ENCODE data around the gene KNDC1. TPM values are rescaled to one million over a fixed set of nuclear protein-coding genes. Genes with fewer than 3 reads are reported as not detected.

Gene KNDC1
- total RNA-seq, 2 donors from 2014 or later, result 6.5 to 9.6 TPM

DNA sequence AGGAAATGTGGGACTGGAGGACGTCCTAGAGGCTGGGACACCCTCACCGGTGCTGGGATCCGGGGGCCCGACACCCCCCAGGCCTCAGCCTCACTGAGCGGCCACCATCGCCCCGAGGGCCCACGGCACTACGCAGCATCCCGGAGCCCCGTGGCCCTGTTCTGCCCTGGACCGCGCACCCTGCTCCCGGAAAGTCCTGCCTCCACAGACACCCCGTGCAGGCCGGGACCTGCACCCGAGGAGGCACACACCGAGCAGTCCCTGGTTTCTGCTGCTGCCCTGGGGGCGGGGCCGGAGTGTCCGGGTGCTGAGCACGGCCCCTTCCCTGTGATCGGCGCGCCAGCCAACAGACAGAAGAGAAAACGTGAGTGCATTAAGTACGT is 18.1 kb upstream of the KNDC1 start:
- Histone ChIP-seq H3K9me3 (ENCODE audit: control insufficient read depth, low read length) (no peaks in the 10 kb centered on the region), H3K27me3 (ENCODE audit: control insufficient read depth, insufficient read depth, low read length, poor library complexity, severe bottlenecking) (no peaks in the 10 kb centered on the region), H3K9ac (ENCODE audit: extremely low read depth, low read length, poor library complexity, severe bottlenecking) (no peak overlapping the region), H3K36me3 (ENCODE audit: control insufficient read depth, insufficient read depth, low read length) (no peaks in the 10 kb centered on the region), H3K4me1 (ENCODE audit: control insufficient read depth, insufficient read depth, low read length) (peaks cover 7% of the 10 kb centered on the region), H3K4me3 (ENCODE audit: low read length) (no peak overlapping the region), H3K27ac (ENCODE audit: low read depth, low read length) (no peak overlapping the region)
- no peaks in the 10 kb centered on the region for H3K36me3 Mint-ChIP-seq (ENCODE audit: low read depth)
- 88 to 91% methylated on average over 17 to 27 of the region's 27 CpGs for WGBS, 2 experiments (ENCODE audit: insufficient coverage in 1 of 2, insufficient read length in 1 of 2)
- H3K27me3 Mint-ChIP-seq (ENCODE audit: insufficient read depth), result no peaks in the 10 kb centered on the region
- no peak overlapping the region for H3K4me3 Mint-ChIP-seq
- no peak overlapping the region for H3K27ac Mint-ChIP-seq
- TF ChIP-seq, protein P1, sequence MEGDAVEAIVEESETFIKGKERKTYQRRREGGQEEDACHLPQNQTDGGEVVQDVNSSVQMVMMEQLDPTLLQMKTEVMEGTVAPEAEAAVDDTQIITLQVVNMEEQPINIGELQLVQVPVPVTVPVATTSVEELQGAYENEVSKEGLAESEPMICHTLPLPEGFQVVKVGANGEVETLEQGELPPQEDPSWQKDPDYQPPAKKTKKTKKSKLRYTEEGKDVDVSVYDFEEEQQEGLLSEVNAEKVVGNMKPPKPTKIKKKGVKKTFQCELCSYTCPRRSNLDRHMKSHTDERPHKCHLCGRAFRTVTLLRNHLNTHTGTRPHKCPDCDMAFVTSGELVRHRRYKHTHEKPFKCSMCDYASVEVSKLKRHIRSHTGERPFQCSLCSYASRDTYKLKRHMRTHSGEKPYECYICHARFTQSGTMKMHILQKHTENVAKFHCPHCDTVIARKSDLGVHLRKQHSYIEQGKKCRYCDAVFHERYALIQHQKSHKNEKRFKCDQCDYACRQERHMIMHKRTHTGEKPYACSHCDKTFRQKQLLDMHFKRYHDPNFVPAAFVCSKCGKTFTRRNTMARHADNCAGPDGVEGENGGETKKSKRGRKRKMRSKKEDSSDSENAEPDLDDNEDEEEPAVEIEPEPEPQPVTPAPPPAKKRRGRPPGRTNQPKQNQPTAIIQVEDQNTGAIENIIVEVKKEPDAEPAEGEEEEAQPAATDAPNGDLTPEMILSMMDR (conservative IDR thresholded peaks at IDR 0.05), result no peak
- peaks cover 24% of the 10 kb centered on the region for H3K4me1 Mint-ChIP-seq
- H3K9me3 Mint-ChIP-seq, result no peaks in the 10 kb centered on the region
- DNase-seq, result no peak

DNA sequence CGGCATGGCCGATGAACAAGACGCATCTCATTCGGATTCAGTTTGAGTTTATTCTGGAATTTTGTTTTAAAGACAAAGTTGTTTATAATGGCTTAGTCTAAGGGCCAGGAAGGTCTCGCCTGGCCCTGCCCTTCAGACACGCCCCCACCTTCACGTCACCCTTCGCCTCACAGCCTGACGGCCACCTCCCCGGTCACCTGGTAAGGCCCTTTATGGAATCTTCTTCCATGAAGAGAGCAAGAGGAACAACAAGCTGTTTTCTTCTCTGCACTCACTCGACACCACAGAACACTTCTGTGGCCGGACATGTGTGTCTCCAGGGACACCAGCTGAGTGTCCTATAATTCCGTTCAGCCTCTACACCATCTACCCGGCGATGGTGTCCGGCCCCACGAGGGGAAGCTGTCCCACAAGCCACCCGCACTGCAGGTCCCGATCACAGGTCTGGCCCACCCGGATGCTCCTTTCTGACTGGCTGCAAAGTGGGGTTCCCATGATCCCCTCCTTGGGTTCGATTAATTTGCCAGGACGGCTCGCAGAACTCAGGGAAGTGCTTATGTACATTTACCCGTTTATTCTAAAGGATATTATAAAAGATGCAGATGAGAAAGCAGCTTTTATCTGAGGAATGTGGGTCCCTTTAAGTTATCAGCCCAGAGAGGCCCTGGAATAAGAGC is 17.4 kb upstream of the KNDC1 start:
- WGBS, 2 experiments (ENCODE audit: insufficient coverage in 1 of 2, insufficient read length in 1 of 2), result 93 to 96% methylated on average over 13 to 24 of the region's 24 CpGs
- H3K9me3 Mint-ChIP-seq, result peaks cover 6% of the 10 kb centered on the region
- no peaks in the 10 kb centered on the region for H3K36me3 ChIP-seq (ENCODE audit: control insufficient read depth, insufficient read depth, low read length)
- no peaks in the 10 kb centered on the region for H3K36me3 Mint-ChIP-seq (ENCODE audit: low read depth)
- no peaks in the 10 kb centered on the region for H3K27me3 ChIP-seq (ENCODE audit: control insufficient read depth, insufficient read depth, low read length, poor library complexity, severe bottlenecking)
- peaks cover 1% of the 10 kb centered on the region for H3K9me3 ChIP-seq (ENCODE audit: control insufficient read depth, low read length)
- H3K27ac Mint-ChIP-seq, result peak overlapping the region; percentile 53
- TF ChIP-seq, protein P1 (conservative IDR thresholded peaks at IDR 0.05), result no peak
- DNase-seq, result peak; percentile 63
- H3K4me1 Mint-ChIP-seq, result peaks cover 24% of the 10 kb centered on the region
- H3K4me3 Mint-ChIP-seq, result no peak overlapping the region
- no peak overlapping the region for H3K27ac ChIP-seq (ENCODE audit: low read depth, low read length)
- no peak overlapping the region for H3K9ac ChIP-seq (ENCODE audit: extremely low read depth, low read length, poor library complexity, severe bottlenecking)
- peaks cover 2% of the 10 kb centered on the region for H3K27me3 Mint-ChIP-seq (ENCODE audit: insufficient read depth)
- H3K4me1 ChIP-seq (ENCODE audit: control insufficient read depth, insufficient read depth, low read length), result peaks cover 7% of the 10 kb centered on the region
- H3K4me3 ChIP-seq (ENCODE audit: low read length), result no peak overlapping the region

DNA sequence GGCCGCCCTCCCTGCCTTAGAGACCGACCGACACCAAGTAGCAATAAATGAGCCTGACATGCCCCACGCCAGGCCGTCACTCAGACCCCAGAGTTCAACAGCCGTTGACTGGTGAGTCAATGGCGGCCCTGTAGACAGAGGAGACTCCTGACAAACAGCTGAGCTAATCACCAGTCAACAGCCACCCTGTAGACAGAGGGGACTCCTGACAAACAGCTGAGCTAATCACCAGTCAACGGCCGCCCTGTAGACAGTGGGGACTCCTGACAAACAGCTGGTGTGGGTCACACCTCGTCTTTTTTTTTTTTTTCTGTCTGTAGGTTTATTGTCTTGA is 16.9 kb upstream of the KNDC1 start:
- peaks cover 6% of the 10 kb centered on the region for H3K27me3 Mint-ChIP-seq (ENCODE audit: insufficient read depth)
- no peaks in the 10 kb centered on the region for H3K27me3 ChIP-seq (ENCODE audit: control insufficient read depth, insufficient read depth, low read length, poor library complexity, severe bottlenecking)
- H3K9ac ChIP-seq (ENCODE audit: extremely low read depth, low read length, poor library complexity, severe bottlenecking), result no peak overlapping the region
- H3K9me3 Mint-ChIP-seq, result peaks cover 11% of the 10 kb centered on the region
- no peak overlapping the region for H3K27ac ChIP-seq (ENCODE audit: low read depth, low read length)
- H3K4me3 Mint-ChIP-seq, result no peak overlapping the region
- H3K27ac Mint-ChIP-seq, result peak overlapping the region; percentile 53
- H3K4me3 ChIP-seq (ENCODE audit: low read length), result no peak overlapping the region
- no peaks in the 10 kb centered on the region for H3K36me3 ChIP-seq (ENCODE audit: control insufficient read depth, insufficient read depth, low read length)
- peaks cover 24% of the 10 kb centered on the region for H3K4me1 Mint-ChIP-seq
- peaks cover 7% of the 10 kb centered on the region for H3K4me1 ChIP-seq (ENCODE audit: control insufficient read depth, insufficient read depth, low read length)
- peak; percentile 71 for DNase-seq
- WGBS, 2 experiments (ENCODE audit: insufficient coverage in 1 of 2, insufficient read length in 1 of 2), result 76 to 80% methylated on average over 9 to 10 of the region's 10 CpGs
- no peaks in the 10 kb centered on the region for H3K36me3 Mint-ChIP-seq (ENCODE audit: low read depth)
- H3K9me3 ChIP-seq (ENCODE audit: control insufficient read depth, low read length), result peaks cover 6% of the 10 kb centered on the region
- TF ChIP-seq, protein P1 (conservative IDR thresholded peaks at IDR 0.05), result no peak
